ENCODE measurements around the gene VPS54. TPM values are rescaled to one million over a fixed set of nuclear protein-coding genes. Genes with fewer than 3 reads are reported as not detected.

VPS54 gene
- total RNA-seq, 1 donor from 2014 or later, result 28.2 TPM

GRCh38 chr2:63926815-63927214, 92.4 kb downstream of the VPS54 start:
- no peak overlapping the region for H3K27ac Mint-ChIP-seq
- H3K27me3 Mint-ChIP-seq, result no peaks in the 10 kb centered on the region
- peaks cover 7% of the 10 kb centered on the region for H3K4me1 Mint-ChIP-seq (ENCODE audit: low read depth)
- no peak overlapping the region for H3K4me3 Mint-ChIP-seq (ENCODE audit: low read depth)
- peaks cover 25% of the 10 kb centered on the region for H3K9me3 Mint-ChIP-seq (ENCODE audit: low read depth)
- TF ChIP-seq CTCF (IDR thresholded peaks at IDR 0.05; ENCODE audit: unreplicated experiment), result no peak
- no peak for DNase-seq (ENCODE audit: low spot score, unreplicated experiment)
- H3K36me3 Mint-ChIP-seq (ENCODE audit: insufficient read depth), result peaks cover 40% of the 10 kb centered on the region

DNA sequence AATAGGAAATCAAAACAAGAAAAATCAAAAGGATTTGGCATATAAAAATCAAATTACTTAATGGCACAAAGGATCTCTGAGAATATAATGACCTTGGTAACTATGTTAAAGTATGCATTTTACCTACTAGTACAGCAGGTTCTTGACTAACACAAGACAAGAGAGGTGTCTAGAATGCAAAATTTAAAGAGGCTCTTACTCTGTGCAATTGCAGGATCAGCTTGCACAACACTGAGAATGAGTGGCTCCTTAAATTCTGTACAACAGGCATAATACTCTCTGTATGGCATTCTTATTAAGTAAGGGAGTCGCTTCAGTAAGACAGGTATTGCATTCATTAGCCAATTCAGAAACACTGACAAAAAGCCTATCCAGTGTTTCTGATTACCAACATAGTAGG, 104.9 kb downstream of the VPS54 start:
- no peak for TF ChIP-seq CTCF (IDR thresholded peaks at IDR 0.05; ENCODE audit: unreplicated experiment)
- Mint-ChIP-seq H3K9me3 (ENCODE audit: low read depth) (no peaks in the 10 kb centered on the region), H3K27me3 (no peaks in the 10 kb centered on the region), H3K4me3 (ENCODE audit: low read depth) (no peak overlapping the region), H3K4me1 (ENCODE audit: low read depth) (peaks cover 3% of the 10 kb centered on the region), H3K27ac (no peak overlapping the region), H3K36me3 (ENCODE audit: insufficient read depth) (peaks cover 24% of the 10 kb centered on the region)
- no peak for DNase-seq (ENCODE audit: low spot score, unreplicated experiment)

DNA sequence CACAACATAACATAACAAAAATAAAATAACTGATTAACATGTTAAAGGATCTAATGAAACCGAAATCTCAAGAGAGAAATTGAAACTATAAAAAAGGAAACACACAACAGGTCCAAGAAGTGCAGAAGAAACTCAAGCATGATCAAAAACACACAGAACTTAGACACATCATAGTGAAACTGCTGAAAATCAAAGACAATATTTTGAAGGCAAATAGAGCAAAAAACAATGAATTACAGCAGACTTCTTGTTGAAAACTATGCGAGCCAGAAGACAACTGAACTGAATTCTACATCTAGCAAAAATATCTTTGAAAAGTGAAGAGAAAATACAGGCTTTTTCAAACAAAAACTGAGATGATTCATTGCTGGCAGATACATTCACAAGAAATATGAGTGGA, 116.2 kb downstream of the VPS54 start:
- no peak overlapping the region for H3K27ac Mint-ChIP-seq
- H3K4me3 Mint-ChIP-seq (ENCODE audit: low read depth), result no peak overlapping the region
- no peaks in the 10 kb centered on the region for H3K4me1 Mint-ChIP-seq (ENCODE audit: low read depth)
- H3K27me3 Mint-ChIP-seq, result no peaks in the 10 kb centered on the region
- peaks cover 61% of the 10 kb centered on the region for H3K36me3 Mint-ChIP-seq (ENCODE audit: insufficient read depth)
- no peak for DNase-seq (ENCODE audit: low spot score, unreplicated experiment)
- TF ChIP-seq CTCF (IDR thresholded peaks at IDR 0.05; ENCODE audit: unreplicated experiment), result no peak
- peaks cover 30% of the 10 kb centered on the region for H3K9me3 Mint-ChIP-seq (ENCODE audit: low read depth)

DNA sequence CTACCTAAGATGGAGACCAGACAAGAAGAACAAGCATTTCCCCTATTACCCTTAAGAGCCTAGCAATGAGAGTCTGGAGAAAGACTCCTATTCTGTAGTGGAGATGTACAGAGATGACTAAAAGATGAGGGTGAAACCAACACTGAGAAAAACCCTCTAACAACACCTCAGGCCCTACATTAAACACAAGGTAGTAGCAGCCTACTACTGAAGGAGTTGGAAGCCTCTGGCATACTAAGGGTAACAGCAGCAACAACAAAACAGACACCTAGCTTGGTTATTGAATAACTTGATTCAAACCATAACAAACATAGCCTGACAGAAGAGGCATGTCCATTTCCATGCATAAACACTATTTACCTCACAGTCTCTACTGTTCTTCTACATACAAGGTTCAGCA, 117.1 kb downstream of the VPS54 start:
- H3K36me3 Mint-ChIP-seq (ENCODE audit: insufficient read depth), result peaks cover 58% of the 10 kb centered on the region
- H3K27ac Mint-ChIP-seq, result no peak overlapping the region

GRCh38 chr2:63899639-63900038, 119.6 kb downstream of the VPS54 start:
- H3K4me3 Mint-ChIP-seq (ENCODE audit: low read depth), result no peak overlapping the region
- no peaks in the 10 kb centered on the region for H3K27me3 Mint-ChIP-seq
- no peaks in the 10 kb centered on the region for H3K4me1 Mint-ChIP-seq (ENCODE audit: low read depth)
- no peak for DNase-seq (ENCODE audit: low spot score, unreplicated experiment)
- H3K9me3 Mint-ChIP-seq (ENCODE audit: low read depth), result peaks cover 18% of the 10 kb centered on the region
- H3K36me3 Mint-ChIP-seq (ENCODE audit: insufficient read depth), result peaks cover 40% of the 10 kb centered on the region
- no peak for TF ChIP-seq CTCF (IDR thresholded peaks at IDR 0.05; ENCODE audit: unreplicated experiment)
- H3K27ac Mint-ChIP-seq, result no peak overlapping the region

More for the DNA sequence above, 117.1 kb downstream of the VPS54 start:
- Mint-ChIP-seq H3K4me1 (ENCODE audit: low read depth) (no peaks in the 10 kb centered on the region), H3K4me3 (ENCODE audit: low read depth) (no peak overlapping the region), H3K9me3 (ENCODE audit: low read depth) (peaks cover 26% of the 10 kb centered on the region), H3K27me3 (no peaks in the 10 kb centered on the region)
- no peak for TF ChIP-seq CTCF (IDR thresholded peaks at IDR 0.05; ENCODE audit: unreplicated experiment)
- DNase-seq (ENCODE audit: low spot score, unreplicated experiment), result no peak
